Smooth muscle cell (in vitro differentiated cells): Measurements from ENCODE around the gene GPR63. TPM values are rescaled to one million over a fixed set of nuclear protein-coding genes. Genes with fewer than 3 reads are reported as not detected.
"Not testable (repeated sequence)": the region's sequence is repeated elsewhere in the genome, so short reads cannot be mapped to it uniquely, and the experiment has no call there.

Source experiments
- DNase-seq: peaks from one replicate; lab custom pipeline; 2025; ENCODE audit not compliant: unreplicated experiment; lab: John Stamatoyannopoulos, UW
- H2AFZ ChIP-seq: fragments of 200-600 bp; sonication (generic); 2 replicates; pipeline ENCODE4 v1.6.0; 2016; ENCODE audit warnings: antibody characterized with exemption, low read depth, mild to moderate bottlenecking
- H3F3A ChIP-seq: fragments of 200-600 bp; sonication (generic); 2 replicates; pipeline ENCODE4 v1.6.0; 2017; ENCODE audit warnings: antibody characterized with exemption, low read depth
- H3K27ac ChIP-seq: fragments of 200-600 bp; sonication (generic); 2 replicates; pipeline ENCODE4 v1.5.1; 2016; ENCODE audit warnings: low read depth, mild to moderate bottlenecking
- H3K27me3 ChIP-seq: fragments of 200-600 bp; sonication (generic); 2 replicates; pipeline ENCODE4 v1.6.1; 2016; ENCODE audit warnings: low read depth, mild to moderate bottlenecking
- H3K36me3 ChIP-seq: fragments of 200-600 bp; sonication (generic); 2 replicates; pipeline ENCODE4 v1.5.1; 2016; ENCODE audit warnings: low read depth
- H3K4me1 ChIP-seq: fragments of 200-600 bp; sonication (generic); 2 replicates; pipeline ENCODE4 v1.5.1; 2016; ENCODE audit warnings: low read depth
- H3K4me2 ChIP-seq: fragments of 200-600 bp; sonication (generic); 2 replicates; pipeline ENCODE4 v1.6.0; 2016; ENCODE audit warnings: mild to moderate bottlenecking
- H3K4me3 ChIP-seq: fragments of 200-600 bp; sonication (generic); 2 replicates; pipeline ENCODE4 v1.5.1; 2016; ENCODE audit warnings: mild to moderate bottlenecking
- H3K79me2 ChIP-seq: fragments of 200-600 bp; sonication (generic); 2 replicates; pipeline ENCODE4 v1.6.0; 2016; ENCODE audit warnings: low read depth, mild to moderate bottlenecking
- H3K9ac ChIP-seq: fragments of 200-600 bp; sonication (generic); 2 replicates; pipeline ENCODE4 v1.6.0; 2016; ENCODE audit warnings: low read depth
- H3K9me3 ChIP-seq: fragments of 200-600 bp; sonication (generic); replicated peaks from 2 replicates; pipeline ENCODE4 v1.5.1; 2016; ENCODE audit warnings: low read depth
- H4K20me1 ChIP-seq: fragments of 200-600 bp; sonication (generic); 2 replicates; pipeline ENCODE4 v1.6.0; 2016; ENCODE audit warnings: low read depth
- WGBS: methylation state at CpG from one replicate; pipeline ENCODE4 v1.1.7; 2016; ENCODE audit warnings: low lambda C conversion rate; 5-methylcytosine and 5-hydroxymethylcytosine counted together
- polyA plus RNA-seq: library from polyadenylated mRNA; unstranded; fragments of >200 nt; fragmentation: Nextera tagmentation; extraction: Ambion mirVana; gene quantifications from 2 replicates; pipeline ENCODE4 v1.2.1, GENCODE V29; 2016
- total RNA-seq: library from RNA; depleted of rRNA; stranded (reverse); fragments of >200 nt; gene quantifications from 2 replicates; pipeline ENCODE4 v1.2.3, GENCODE V29; 2014
- TF ChIP-seq, protein P1 (sequence below): fragments of 200-600 bp; sonication (generic); IDR thresholded peaks from 2 replicates; pipeline ENCODE4 v1.5.1; 2017; ENCODE audit warnings: borderline replicate concordance, mild to moderate bottlenecking, antibody characterized with exemption; ENCODE audit not compliant: insufficient read depth, poor library complexity, severe bottlenecking

The GPR63 gene, protein sequence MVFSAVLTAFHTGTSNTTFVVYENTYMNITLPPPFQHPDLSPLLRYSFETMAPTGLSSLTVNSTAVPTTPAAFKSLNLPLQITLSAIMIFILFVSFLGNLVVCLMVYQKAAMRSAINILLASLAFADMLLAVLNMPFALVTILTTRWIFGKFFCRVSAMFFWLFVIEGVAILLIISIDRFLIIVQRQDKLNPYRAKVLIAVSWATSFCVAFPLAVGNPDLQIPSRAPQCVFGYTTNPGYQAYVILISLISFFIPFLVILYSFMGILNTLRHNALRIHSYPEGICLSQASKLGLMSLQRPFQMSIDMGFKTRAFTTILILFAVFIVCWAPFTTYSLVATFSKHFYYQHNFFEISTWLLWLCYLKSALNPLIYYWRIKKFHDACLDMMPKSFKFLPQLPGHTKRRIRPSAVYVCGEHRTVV
- total RNA-seq (4.4 and 4.5 TPM in 2 replicates), polyA plus RNA-seq (0.56 and 1.2 TPM in 2 replicates)

DNA sequence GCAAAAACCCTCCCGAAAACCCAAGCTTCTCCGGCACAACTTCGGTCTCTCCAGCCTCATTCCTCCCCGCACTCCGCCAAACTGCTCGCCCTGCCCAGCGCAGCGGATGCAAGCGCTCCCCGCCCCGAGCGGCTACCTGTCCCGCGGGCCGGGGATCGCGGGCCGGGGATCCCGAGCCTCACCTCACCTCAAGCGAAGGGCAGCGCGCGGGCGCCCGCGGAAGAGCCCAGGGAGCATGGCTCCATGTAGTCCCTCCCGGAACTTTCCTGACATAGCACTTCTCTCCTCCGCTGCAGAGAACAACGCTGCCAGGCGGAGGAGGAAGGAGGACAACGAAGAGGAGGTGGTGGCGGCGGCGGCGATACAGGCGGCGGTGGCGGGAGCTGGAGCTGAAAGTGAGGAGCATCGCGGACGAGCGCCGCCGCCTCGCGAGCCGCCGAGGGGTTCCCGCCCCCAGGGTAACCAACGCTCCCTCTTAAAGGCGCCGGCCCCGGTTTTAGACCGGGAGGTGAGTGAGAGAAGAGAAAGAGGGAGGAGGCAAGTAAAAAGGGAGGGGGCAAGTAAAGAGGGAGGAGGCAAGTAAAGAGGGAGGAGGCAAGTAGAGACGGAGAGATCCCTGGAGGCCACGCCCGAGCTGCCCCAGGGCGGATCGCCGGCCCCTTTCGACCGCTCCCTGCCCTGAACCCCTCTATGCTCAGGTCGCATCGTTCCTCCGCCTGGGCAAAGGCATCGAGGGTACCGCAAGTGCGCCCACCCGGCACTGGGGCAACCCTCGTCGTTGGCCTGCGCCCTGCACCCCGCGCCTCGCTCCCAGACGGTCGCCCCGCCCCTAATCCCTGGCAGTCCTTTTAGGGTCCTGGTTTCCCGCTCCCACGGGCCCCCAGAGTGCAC lies at the start of gene GPR63:
Gene GPR63 (minus strand): TSS at position 397 of the 891 bp plus-strand sequence. CDS start 37,746 bp downstream, outside the sequence.
- TF ChIP-seq, protein P1, sequence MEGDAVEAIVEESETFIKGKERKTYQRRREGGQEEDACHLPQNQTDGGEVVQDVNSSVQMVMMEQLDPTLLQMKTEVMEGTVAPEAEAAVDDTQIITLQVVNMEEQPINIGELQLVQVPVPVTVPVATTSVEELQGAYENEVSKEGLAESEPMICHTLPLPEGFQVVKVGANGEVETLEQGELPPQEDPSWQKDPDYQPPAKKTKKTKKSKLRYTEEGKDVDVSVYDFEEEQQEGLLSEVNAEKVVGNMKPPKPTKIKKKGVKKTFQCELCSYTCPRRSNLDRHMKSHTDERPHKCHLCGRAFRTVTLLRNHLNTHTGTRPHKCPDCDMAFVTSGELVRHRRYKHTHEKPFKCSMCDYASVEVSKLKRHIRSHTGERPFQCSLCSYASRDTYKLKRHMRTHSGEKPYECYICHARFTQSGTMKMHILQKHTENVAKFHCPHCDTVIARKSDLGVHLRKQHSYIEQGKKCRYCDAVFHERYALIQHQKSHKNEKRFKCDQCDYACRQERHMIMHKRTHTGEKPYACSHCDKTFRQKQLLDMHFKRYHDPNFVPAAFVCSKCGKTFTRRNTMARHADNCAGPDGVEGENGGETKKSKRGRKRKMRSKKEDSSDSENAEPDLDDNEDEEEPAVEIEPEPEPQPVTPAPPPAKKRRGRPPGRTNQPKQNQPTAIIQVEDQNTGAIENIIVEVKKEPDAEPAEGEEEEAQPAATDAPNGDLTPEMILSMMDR = no peak
- peak within 1 kb of the TSS; percentile 62 for H3K9ac ChIP-seq
- H3K79me2 ChIP-seq = peaks cover 17% of the 10 kb centered on the region
- peak within 1 kb of the TSS; percentile 98 for H2AFZ ChIP-seq
- WGBS = 1% methylated on average over 69 of the region's 80 CpGs
- no peaks in the 10 kb centered on the region for H3K9me3 ChIP-seq
- H3K4me2 ChIP-seq = peak within 1 kb of the TSS; percentile 100
- no peaks in the 10 kb centered on the region for H3K36me3 ChIP-seq
- peaks cover 36% of the 10 kb centered on the region for H3K4me1 ChIP-seq
- H3K27me3 ChIP-seq = no peaks in the 10 kb centered on the region
- peaks cover 18% of the 10 kb centered on the region for H4K20me1 ChIP-seq
- H3F3A ChIP-seq = peaks cover 10% of the 10 kb centered on the region
- H3K27ac ChIP-seq = no peak within 1 kb of the TSS
- DNase-seq = no peak
- H3K4me3 ChIP-seq = peak within 1 kb of the TSS; percentile 98

DNA sequence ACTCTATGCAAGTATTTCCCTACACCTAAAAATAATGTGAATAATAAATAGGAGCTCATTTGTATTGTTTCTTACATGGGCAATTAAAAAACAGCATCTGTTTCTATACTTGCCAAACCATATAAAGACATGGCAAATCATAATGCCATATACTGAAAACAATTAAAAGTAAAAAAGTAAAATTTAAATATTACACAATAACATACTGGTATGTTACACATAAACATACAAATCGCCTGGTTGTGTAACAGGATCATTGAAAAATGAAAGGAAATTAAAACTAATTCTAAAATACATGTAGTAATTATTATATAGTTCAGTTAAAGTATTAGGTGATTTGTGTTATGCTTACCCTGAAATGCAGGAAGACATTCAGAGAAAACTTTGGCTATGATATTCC lies 49.2 kb upstream of the GPR63 start:
- Histone ChIP-seq H3K27me3 (peaks cover 17% of the 10 kb centered on the region), H3K4me1 (no peaks in the 10 kb centered on the region), H4K20me1 (no peaks in the 10 kb centered on the region), H3K36me3 (peaks cover 10% of the 10 kb centered on the region), H3K4me3 (no peak overlapping the region), H3K79me2 (no peaks in the 10 kb centered on the region), H3K4me2 (no peak overlapping the region), H3F3A (peaks cover 2% of the 10 kb centered on the region), H3K9me3 (no peaks in the 10 kb centered on the region), H3K9ac (no peak overlapping the region), H3K27ac (no peak overlapping the region), H2AFZ (no peak overlapping the region)
- DNase-seq = no peak
- 76% methylated on average over 1 of the region's 1 CpG for WGBS
- TF ChIP-seq, protein P1 = no peak

DNA sequence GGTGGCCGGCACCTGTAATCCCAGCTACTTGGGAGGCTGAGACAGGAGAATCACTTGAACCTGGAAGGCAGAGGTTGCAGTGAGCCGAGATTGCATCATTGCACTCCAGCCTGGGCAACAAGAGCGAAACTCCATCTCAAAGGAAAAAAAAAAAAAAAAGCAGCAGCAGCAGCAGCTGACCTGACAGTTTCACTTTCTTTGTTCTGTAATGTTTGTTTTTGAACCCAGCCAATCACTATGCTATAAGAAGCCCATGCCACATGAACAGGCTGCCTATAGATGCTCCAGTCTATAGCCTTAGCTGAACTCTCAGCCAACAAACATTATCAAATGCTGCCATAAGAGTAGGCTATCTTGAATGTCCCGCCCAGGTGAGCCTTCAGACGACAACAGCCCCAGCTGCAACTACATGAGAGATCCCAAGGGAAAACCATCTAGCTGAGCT lies 47.9 kb upstream of the GPR63 start:
- H2AFZ ChIP-seq = not testable (repeated sequence)

DNA sequence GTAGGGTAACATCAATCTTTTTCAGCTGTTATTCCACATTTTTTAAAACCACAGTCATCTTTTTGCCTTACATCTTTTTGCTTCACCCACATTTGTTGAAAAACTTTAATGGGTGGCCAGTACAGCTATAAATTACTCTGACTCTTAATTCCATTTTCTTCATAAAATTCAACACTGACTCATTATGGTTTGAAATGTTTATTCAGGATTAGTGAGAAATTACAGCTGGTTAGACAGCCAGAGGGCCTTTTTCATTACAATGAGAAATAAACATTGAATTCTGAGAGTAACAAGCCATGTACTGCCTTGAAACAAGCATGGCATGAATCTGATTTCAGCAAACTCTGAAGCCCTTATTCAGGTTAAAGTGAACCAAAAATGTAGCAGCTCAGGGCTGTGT lies 40.9 kb upstream of the GPR63 start:
- no peak overlapping the region for H3K27ac ChIP-seq
- H3K4me1 ChIP-seq = no peaks in the 10 kb centered on the region
- no peak overlapping the region for H3K9ac ChIP-seq
- no peak for DNase-seq
- H3K79me2 ChIP-seq = no peaks in the 10 kb centered on the region
- H3K36me3 ChIP-seq = no peaks in the 10 kb centered on the region
- H3K4me2 ChIP-seq = peak overlapping the region; percentile 5
- H3F3A ChIP-seq = no peaks in the 10 kb centered on the region
- no peaks in the 10 kb centered on the region for H3K9me3 ChIP-seq
- H2AFZ ChIP-seq = no peak overlapping the region
- H4K20me1 ChIP-seq = no peaks in the 10 kb centered on the region
- H3K4me3 ChIP-seq = no peak overlapping the region
- TF ChIP-seq, protein P1 = no peak
- peaks cover 20% of the 10 kb centered on the region for H3K27me3 ChIP-seq

More for the DNA sequence above, 47.9 kb upstream of the GPR63 start:
- not testable (repeated sequence) for H3F3A ChIP-seq, H3K9me3 ChIP-seq, H3K79me2 ChIP-seq, H3K36me3 ChIP-seq, H4K20me1 ChIP-seq, H3K4me2 ChIP-seq, H3K9ac ChIP-seq, H3K4me1 ChIP-seq, H3K27ac ChIP-seq, DNase-seq, H3K4me3 ChIP-seq
- 86% methylated on average over 5 of the region's 5 CpGs for WGBS
- H3K27me3 ChIP-seq = peaks cover 21% of the 10 kb centered on the region
